PFSK-1 (cell line): ENCODE results near the gene TEX2.

Source experiments
- FOXP2 ChIP-seq: optimal IDR thresholded peaks from 2 replicates; pipeline ENCODE3; 2011; ENCODE audit warnings: borderline replicate concordance, control low read depth, inconsistent platforms; ENCODE audit not compliant: insufficient read depth; ENCODE audit errors: extremely low read length, extremely low read depth
- POLR2AphosphoS5 ChIP-seq: IDR thresholded peaks from 2 replicates; pipeline ENCODE4 v1.6.1; 2012; ENCODE audit warnings: low read depth, mild to moderate bottlenecking, control low read depth, low read length, moderate library complexity
- SIN3A ChIP-seq: IDR thresholded peaks from 2 replicates; pipeline ENCODE4 v1.6.1; 2012; ENCODE audit warnings: mild to moderate bottlenecking, low read length, moderate library complexity, borderline replicate concordance; ENCODE audit not compliant: insufficient read depth
- TAF1 ChIP-seq: IDR thresholded peaks from 2 replicates; pipeline ENCODE4 v1.6.1; 2012; ENCODE audit warnings: low read length, control low read depth, borderline replicate concordance; ENCODE audit not compliant: insufficient read depth

DNA sequence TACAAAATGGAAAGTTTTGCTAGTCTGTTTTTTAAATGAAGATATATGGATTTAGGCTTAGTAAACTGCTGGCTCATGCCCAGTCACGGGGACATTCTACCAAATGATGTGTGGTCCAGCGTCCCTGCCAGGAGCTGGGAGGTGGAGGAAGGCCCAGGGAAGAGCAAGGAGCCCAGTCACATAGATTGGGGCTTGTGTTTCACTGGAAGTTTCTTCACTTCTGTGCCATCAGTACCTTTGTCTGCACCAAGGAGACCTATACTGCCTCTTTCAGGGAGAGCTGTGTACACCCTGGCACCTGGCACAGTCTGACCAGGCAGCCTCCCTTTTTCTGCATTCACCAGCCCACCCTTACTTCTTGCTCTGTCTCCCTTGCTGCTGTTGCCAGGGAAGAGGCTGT is 100.5 kb downstream of the TEX2 start:
- no peak for TF ChIP-seq TAF1
- TF ChIP-seq SIN3A, result no peak
- no peak for TF ChIP-seq POLR2AphosphoS5
- TF ChIP-seq FOXP2, result no peak
